MM.1S (cell line): ENCODE results near the gene LTBR.

Experiments used
- CTCF ChIP-seq: fragments of 300-600 bp; sonication (generic); IDR thresholded peaks from 2 replicates; pipeline ENCODE4 v1.5.1; 2016; ENCODE audit warnings: antibody characterized with exemption, low read length, mixed read lengths
- EZH2 ChIP-seq: fragments of 300-600 bp; sonication (generic); optimal IDR thresholded peaks from 2 replicates; pipeline ENCODE3; 2017; ENCODE audit warnings: low read depth, mild to moderate bottlenecking, antibody characterized with exemption, low read length, mixed read lengths
- EZH2phosphoT487 ChIP-seq: fragments of 300-600 bp; sonication (generic); IDR thresholded peaks from 2 replicates; pipeline ENCODE4 v1.6.1; 2018; ENCODE audit warnings: antibody characterized with exemption, low read length

- TF ChIP-seq CTCF (no peak), EZH2 (no peak), EZH2phosphoT487 (no peak)
Observed at GRCh38 chr12:6363330-6364043, 20.5 kb upstream of the LTBR start.
